ENCODE measurements around the gene CKM.
"Not testable (repeated sequence)": the region's sequence is repeated elsewhere in the genome, so short reads cannot be mapped to it uniquely, and the experiment has no call there.

CKM gene

GRCh38 chr19:45280471-45280961 is 42.2 kb downstream of the CKM start:
- no peak for DNase-seq

DNA sequence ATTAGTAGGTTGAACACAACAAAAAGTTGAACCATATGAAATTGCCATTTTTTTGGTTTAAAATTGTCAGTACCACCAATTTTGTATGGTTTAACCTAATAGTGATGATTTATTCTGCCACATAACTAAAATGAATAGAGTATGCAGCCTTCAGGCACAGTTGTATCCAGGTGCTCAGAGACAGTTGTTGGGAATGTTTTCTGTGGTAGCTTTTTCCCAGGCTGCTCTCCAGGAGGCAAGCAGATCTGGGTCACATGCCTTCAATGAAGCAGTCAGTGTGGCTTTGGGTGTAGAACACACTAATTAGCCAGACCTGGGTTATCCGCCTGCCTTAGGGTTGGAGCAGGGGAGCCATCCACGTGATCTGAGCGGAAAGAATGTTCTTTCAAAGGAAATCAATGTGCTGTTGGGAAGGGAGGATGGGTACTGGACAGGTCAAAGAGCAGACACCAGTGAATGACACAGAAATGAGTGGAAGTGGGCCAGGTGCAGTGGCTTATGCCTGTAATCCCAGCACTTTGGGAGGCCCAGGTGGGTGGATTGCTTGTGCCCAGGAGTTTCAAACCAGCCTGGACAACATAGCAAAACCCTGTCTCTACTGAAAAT is 43.0 kb downstream of the CKM start:
- DNase-seq, result no peak

- DNase-seq, result no peak
Measured at GRCh38 chr19:45278087-45278486, 44.6 kb downstream of the CKM start.

DNA sequence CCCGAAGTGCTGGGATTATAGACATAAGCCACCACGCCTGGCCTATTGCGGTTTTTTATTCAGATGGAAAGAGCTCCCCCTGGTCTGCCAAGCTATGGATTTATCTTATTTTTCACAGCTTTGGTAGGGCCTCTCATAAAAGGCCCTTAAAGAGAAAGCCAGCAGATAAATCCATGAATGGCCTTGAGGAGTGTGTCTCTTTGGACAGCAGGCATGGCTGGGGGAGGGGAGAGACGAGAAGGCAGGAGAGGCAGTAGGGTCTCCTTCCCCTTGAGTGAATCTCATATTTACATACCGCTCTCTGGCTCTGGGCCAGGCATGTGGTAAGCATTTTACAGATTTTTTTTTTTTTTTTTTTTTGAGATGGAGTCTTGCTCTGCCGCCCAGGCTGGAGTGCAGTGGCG is 46.4 kb downstream of the CKM start:
- DNase-seq, result peak; percentile 76 to 96

DNA sequence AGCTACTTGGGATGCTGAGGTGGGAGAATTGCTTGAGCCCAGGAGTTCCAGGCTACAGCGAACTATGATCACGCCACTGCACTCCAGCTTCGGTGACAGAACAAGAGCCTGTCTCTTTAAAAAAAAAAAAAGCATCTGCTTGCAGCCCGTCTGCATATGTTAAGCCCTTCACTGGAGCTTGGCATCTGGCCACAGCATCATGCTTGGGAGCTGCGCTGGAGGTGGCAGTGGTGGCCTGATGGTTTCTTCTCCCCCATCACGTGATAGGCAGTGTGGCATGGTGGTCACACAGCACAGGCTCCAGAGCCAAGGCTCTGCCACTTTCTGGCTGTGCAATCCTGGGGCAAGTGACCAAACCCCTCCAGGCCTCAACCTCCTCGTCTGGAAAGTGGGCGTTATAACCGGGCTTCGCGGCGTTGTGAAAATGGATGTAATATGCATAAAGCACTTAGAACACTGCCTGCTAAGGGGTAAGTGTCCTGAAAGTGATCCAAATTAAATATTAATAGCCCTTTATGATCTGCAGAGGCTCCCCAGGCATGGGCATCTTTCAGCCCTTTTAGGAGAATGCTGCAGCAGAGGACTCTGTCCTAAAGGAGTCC is 47.2 kb downstream of the CKM start:
- DNase-seq, result peak; percentile 75 to 80

- no peak for DNase-seq
Measured at GRCh38 chr19:45273521-45273855, 49.2 kb downstream of the CKM start.

GRCh38 chr19:45271735-45272108 is 51.0 kb downstream of the CKM start:
- no peak for DNase-seq

GRCh38 chr19:45271098-45271734 is 51.5 kb downstream of the CKM start:
- DNase-seq, result no peak

GRCh38 chr19:45269939-45270338 is 52.7 kb downstream of the CKM start:
- DNase-seq, result not testable (repeated sequence)

DNA sequence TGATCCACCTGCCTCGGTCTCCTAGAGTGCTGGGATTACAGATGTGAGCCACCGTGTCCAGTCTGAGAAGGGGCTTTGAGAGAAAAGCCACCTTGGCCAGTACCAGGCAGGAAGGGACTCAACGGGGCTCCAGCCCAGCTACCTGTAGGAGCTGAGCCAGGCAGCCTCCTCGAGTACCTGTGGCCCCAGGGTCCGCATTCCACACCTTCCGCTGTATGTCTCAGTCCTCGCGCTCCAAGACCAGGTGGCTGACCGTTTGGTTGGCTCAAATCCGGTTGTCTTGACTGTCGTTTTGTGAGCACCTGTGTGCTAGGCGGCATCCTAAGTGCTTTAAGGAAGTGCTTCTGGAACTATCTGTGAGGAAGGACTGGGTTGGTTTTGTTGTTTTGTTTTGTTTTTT is 55.4 kb downstream of the CKM start:
- DNase-seq, result no peak

DNA sequence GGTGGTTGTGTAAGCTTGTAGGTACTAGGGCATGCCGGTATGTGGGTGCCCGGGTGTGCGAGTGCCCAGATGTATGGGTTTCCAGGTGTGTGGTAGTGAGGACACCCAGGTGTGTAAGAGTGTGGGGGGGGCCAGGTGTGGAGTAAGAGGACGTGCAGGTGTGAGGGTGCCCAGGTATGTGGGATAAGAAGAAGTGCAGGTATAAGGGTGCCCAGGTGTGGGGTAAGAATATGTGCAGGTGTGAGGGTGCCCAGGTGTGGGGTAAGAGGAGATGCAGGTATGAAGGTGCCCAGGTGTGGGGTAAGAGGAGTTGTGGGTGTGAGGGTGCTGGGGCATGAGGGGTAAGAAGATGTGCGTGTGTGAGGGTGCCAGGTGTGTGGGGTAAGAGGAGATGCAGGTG is 57.3 kb downstream of the CKM start:
- no peak for DNase-seq

DNA sequence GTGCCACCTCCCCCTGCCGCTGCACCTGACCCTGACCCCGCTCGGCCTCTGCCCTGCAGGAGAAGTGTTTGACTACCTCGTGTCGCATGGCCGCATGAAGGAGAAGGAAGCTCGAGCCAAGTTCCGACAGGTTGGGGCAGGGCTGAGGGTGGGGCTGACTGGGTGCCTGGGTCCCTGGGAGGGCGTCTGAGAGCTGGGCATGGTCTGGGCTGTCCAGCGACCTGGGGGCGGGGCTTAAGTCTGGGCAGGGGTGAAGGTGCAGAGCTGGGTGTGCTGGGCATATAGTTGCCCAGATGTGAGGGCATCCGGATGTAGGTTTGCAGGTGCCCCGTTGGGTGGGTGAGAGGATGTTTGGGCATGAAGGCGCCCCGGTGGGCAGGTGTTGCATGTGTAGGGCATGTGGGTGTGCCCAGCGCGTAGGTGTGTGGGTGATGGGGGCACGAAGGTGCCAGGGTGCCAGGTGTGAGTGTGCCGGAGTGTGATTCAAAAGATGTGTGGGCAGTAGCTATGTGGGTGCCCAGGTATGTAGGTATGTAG is 57.8 kb downstream of the CKM start:
- DNase-seq, result no peak

- no peak for DNase-seq
Measured at GRCh38 chr19:45263013-45263412, 59.7 kb downstream of the CKM start.

- no peak for DNase-seq
Measured at GRCh38 chr19:45262570-45262969, 60.1 kb downstream of the CKM start.

GRCh38 chr19:45258862-45259261 is 63.8 kb downstream of the CKM start:
- DNase-seq, result no peak

DNA sequence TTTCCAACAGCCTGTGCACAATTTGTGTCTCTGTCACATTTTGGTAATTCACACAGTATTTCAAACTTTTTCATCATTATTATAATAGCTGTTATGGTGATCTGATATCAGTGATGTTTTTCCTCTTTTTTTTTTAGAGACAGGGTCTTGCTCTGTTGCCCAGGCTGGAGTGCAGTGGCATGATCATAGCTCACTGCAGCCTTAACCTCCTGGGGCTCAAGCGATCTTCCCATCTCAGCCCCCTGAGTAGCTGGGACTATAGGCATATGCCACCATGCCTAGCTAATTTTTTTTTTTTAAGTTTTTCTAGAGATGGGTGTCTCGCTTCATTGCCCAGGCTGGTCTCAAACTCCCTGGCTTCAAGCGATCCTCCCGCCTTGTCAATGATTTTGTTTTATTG is 65.8 kb downstream of the CKM start:
- DNase-seq, result no peak

All from NCI-H187 (cell line).